Suprapubic skin (tissue), 4 donors: Measurements from ENCODE around the gene FBXL13.

Experiments used
- EP300 ChIP-seq: sonication (generic); formaldehyde crosslinking; IDR thresholded peaks from one replicate; pipeline ENCODE4 v1.6.1; 2017; ENCODE audit warnings: antibody characterized with exemption
- POLR2A ChIP-seq, 2 donors: fragments of 450-650 bp; IDR thresholded peaks; one replicate each; pipeline ENCODE4 v1.6.1; 2017; ENCODE audit warnings: antibody characterized with exemption in 2 of 2, mild to moderate bottlenecking in 2 of 2, moderate library complexity in 2 of 2
- POLR2AphosphoS5 ChIP-seq, 3 donors: sonication (generic); formaldehyde crosslinking; IDR thresholded peaks; one replicate each; pipeline ENCODE4 v1.6.1; 2017; ENCODE audit warnings: antibody characterized with exemption in 3 of 3
- TF ChIP-seq, protein P1 (sequence below), 2 donors: fragments of 200-600 bp in 1 of 2; fragments of 450-650 bp in 1 of 2; sonication (generic) in 1 of 2; IDR thresholded peaks; one replicate each; pipeline ENCODE4 v1.5.1; 2016 to 2019; ENCODE audit warnings: antibody characterized with exemption in 2 of 2, mild to moderate bottlenecking in 1 of 2, moderate library complexity in 1 of 2

DNA sequence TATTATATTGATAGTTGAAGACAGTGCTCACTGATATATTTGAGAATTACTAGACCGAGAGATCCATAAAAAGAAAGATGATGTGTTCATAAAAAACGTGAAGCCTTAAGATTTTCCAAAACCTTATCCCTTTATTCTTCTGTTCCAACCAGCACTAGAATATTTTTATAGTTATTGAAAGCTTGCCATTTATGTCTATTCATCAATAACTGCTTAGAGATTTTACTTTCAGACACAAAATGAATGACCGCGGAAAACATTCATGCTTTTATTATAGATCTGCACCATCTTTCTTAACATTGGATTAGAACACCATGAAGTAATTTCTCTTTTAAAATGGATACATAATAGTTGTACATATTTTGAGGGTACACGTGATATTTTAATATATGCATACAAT is 77.6 kb downstream of the FBXL13 start:
- TF ChIP-seq POLR2A (IDR thresholded peaks at IDR 0.05) (no peak), POLR2AphosphoS5 (IDR thresholded peaks at IDR 0.05) (no peak), EP300 (no peak)
- TF ChIP-seq, protein P1, sequence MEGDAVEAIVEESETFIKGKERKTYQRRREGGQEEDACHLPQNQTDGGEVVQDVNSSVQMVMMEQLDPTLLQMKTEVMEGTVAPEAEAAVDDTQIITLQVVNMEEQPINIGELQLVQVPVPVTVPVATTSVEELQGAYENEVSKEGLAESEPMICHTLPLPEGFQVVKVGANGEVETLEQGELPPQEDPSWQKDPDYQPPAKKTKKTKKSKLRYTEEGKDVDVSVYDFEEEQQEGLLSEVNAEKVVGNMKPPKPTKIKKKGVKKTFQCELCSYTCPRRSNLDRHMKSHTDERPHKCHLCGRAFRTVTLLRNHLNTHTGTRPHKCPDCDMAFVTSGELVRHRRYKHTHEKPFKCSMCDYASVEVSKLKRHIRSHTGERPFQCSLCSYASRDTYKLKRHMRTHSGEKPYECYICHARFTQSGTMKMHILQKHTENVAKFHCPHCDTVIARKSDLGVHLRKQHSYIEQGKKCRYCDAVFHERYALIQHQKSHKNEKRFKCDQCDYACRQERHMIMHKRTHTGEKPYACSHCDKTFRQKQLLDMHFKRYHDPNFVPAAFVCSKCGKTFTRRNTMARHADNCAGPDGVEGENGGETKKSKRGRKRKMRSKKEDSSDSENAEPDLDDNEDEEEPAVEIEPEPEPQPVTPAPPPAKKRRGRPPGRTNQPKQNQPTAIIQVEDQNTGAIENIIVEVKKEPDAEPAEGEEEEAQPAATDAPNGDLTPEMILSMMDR (IDR thresholded peaks at IDR 0.05), result no peak
